LNCaP clone FGC (cell line): ENCODE data around the gene TMA7B.

Experiments used
- DNase-seq: peaks from one replicate; pipeline ENCODE4 v3.0.0-alpha.2; 2011; ENCODE audit warnings: low read depth
- H3K4me3 ChIP-seq: 2 replicates; pipeline ENCODE4 v1.5.1; 2011; ENCODE audit warnings: mild to moderate bottlenecking, low read depth, low read length, control low read depth
- TF ChIP-seq, protein P1 (sequence below): IDR thresholded peaks from 2 replicates; pipeline ENCODE4 v1.5.1; 2012; ENCODE audit warnings: mild to moderate bottlenecking; ENCODE audit not compliant: control insufficient read depth, insufficient read depth; ENCODE audit errors: extremely low read depth

TMA7B gene

DNA sequence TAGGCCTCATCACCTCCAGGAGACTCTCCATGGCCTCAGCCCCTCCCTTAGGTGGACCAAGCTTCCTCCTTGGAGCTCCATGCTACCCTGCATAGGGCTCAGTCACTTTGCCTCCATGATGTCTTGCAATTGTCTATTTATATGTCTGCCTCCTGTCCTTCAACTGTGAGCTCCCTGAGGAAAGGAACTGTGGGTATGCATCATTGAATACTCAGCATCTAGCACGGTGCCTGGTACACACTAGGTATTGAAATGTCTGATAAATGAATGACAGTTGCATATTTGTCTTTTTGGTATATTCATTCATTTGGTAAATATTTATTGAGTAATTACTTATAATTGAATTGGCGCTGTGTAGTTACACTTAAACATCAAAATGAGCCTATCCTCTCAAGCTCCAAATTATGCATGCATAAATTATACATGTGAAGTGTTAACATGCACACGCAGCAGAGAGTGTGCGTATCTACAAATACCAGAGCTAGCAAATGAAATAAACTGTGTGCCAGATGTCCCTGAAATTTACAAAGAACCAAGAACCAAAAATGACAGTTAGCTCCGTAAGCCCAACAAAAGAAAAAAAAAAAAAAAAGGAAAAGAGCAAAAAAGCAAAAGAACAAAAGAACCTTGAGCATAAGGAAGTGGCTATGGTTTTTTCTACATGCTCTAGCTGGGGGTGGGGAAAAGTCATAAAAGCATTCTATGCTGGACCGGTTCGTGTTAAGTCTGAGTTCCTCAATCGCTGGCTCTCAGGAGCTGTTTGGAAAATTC, 34.1 kb upstream of the TMA7B start:
- DNase-seq: no peak
- H3K4me3 ChIP-seq: no peak overlapping the region
- TF ChIP-seq, protein P1, sequence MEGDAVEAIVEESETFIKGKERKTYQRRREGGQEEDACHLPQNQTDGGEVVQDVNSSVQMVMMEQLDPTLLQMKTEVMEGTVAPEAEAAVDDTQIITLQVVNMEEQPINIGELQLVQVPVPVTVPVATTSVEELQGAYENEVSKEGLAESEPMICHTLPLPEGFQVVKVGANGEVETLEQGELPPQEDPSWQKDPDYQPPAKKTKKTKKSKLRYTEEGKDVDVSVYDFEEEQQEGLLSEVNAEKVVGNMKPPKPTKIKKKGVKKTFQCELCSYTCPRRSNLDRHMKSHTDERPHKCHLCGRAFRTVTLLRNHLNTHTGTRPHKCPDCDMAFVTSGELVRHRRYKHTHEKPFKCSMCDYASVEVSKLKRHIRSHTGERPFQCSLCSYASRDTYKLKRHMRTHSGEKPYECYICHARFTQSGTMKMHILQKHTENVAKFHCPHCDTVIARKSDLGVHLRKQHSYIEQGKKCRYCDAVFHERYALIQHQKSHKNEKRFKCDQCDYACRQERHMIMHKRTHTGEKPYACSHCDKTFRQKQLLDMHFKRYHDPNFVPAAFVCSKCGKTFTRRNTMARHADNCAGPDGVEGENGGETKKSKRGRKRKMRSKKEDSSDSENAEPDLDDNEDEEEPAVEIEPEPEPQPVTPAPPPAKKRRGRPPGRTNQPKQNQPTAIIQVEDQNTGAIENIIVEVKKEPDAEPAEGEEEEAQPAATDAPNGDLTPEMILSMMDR: no peak

DNA sequence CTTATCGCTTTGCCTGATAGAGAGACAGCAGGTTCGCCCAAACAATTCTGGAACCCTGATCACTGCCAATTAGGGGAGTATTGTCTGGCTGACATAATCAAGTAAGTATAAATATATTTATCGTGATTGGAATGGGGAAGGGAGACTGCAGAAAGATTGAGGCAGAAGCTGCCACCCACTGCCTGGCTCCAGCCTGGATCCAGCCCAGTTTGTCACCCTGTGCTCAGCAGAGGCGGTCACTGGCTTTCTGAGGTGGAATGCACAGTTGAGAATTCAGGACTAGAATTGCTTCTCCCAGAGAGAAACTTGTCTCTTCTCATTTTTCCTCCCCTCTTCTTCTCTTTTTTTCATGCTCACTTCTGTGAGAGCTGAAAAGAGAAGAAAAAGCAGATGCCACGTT, 33.4 kb upstream of the TMA7B start:
- TF ChIP-seq, protein P1: no peak
- DNase-seq: no peak
- H3K4me3 ChIP-seq: no peak overlapping the region

DNA sequence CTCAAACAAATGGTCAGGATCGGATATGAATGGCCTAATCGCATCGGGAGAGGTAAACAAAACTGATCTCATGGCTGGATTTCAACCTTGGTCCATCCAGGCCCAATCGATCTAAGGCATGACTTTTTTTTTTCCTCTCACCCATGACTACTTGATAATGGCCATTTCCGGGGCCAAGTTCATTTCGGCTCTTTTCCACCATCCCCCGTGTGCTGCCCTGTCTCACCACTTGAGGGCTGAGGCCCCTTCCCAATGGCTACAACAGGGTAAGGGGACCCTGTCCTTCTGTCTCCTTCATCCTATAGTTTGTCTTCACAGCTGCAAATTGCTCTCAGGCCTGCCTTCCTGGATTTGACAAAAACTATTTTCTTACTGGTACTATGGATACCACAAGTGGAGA, 32.7 kb upstream of the TMA7B start:
- DNase-seq: no peak
- no peak overlapping the region for H3K4me3 ChIP-seq
- TF ChIP-seq, protein P1: no peak

DNA sequence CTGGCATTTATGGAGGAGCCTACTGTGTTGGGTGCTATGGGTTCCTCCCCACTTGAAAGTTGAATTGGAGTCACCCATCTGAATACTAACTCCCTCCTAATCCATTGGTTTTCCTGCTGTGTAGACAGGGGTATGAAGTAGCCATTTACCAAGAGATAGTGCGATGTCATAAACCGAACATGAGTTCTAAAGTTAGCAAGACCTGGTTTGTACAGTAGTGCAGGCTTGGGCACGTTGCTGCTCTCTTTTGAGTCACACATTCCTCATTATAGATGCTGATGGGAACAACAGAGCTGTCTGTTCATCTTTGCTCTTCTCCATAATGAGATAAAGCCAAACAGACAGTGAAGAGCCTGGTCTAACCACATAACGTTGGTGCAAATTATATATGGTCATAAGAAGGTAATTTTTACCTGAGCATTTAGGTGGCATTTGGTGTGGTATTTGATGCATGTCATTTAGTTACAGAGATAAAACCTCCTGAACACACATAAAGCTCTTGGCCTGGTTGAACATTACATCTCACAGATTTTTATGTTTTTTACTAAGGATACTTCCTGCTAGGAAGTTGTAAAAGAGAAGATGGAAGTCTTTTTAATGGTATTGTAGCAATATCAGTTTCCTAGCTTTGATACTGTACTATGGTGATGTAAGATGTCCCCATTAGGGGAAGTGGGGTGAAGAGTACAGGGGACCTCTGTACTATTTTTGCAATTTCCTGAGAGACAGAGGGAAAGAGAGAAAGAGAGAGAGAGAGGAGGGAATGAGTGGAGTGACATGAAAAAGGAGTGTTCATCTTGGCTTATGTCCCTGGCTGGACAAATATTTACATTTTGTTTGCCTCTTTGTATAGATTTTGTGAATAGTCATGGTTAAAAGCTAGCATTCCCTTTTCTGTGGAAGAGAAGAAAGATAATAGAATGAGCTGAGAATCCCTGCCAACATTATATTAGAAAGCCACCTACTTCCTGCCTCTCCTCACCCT, 31.4 kb upstream of the TMA7B start:
- no peak overlapping the region for H3K4me3 ChIP-seq
- TF ChIP-seq, protein P1: no peak
- no peak for DNase-seq

DNA sequence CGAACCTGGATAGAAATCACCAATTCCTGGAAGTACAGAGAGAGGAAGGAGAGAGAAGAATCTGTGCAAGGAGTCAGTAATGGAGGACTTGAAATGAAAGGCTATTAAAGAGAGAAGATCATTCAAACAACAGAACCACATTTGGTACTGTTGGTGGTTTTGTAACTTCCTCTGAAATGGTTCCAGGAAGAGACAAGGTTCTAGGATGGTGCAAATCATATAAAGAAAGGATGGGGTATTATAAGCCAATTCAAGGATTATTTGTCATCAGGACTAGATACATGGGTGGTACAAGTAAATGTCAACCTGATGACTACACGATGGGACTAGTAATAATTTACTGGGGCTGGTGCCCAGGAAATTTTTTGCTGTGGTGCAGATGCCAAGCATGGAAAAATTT, 28.9 kb upstream of the TMA7B start:
- no peak for DNase-seq

DNA sequence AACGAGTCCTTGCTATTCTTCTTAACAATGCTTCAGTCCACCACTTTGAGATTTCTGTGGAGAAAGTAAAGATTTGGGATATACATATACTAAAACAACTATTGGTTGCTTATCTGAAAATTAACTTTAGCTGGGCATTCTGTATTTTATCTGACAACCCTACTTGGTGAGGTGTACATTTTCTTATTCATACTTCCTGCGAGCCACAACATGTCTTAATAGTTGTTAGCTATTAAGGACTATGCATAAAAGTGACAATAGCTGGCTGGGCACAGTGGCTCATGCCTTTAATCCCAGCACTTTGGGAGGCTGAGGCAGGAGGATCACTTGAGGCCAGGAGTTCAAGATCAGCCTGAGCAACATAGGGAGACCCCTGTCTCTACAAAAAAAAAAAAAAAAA, 28.0 kb upstream of the TMA7B start:
- H3K4me3 ChIP-seq: no peak overlapping the region
- DNase-seq: no peak
- TF ChIP-seq, protein P1: no peak

More for the DNA sequence above, 28.9 kb upstream of the TMA7B start:
- H3K4me3 ChIP-seq: no peak overlapping the region
- TF ChIP-seq, protein P1: no peak
